ENCODE measurements around the gene ZFP62. TPM values are rescaled to one million over a fixed set of nuclear protein-coding genes. Genes with fewer than 3 reads are reported as not detected.

The ZFP62 gene
- total RNA-seq, 1 experiment from 2014 or later, result 34.4 TPM

DNA sequence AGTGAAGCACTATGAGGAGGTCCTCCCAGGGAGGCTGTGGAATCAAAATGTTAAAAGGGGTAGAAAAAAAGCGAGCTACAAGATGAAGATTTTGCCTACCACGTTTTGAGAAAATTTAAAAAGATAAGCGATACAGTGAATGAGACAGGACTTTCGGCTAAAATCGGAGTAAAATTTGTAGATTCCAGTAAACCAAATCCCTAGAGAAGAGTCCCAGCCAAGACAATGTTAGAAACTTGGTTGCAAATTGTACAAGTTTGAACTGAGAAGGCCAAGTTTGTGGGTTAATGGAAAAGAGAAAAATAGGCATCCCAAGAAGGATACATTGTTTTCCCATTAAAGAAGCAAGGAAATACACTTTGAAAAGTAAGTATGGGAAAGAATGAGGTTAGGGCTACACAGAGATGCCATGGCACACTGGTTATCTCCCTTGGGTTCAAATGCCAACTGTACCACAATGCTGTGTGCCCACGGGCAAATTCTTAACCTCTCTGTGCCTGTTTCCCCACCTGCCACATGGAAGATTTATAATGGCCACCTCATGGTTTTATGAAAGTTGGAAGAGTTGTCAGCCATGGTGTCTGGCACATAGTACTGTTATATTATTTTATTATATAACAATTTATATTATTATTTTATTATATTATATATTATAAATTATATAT, 42.3 kb downstream of the ZFP62 start:
- H3K27ac Mint-ChIP-seq (ENCODE audit: unreplicated experiment), result no peak overlapping the region
- intact Hi-C loops (cut with micrococcal nuclease; ENCODE audit: unreplicated experiment), result loop anchor here (10.0 kb wide), 1 partner anchor 366 kb away; no protein-coding TSS in a partner anchor
- H3K36me3 Mint-ChIP-seq (ENCODE audit: insufficient read depth, unreplicated experiment), result no peaks in the 10 kb centered on the region
- H3K9me3 Mint-ChIP-seq (ENCODE audit: unreplicated experiment), result no peaks in the 10 kb centered on the region
- H3K4me3 Mint-ChIP-seq (ENCODE audit: unreplicated experiment), result no peak overlapping the region
- no TSS peak for BruUV-seq (replicated peaks)
- POLR2A ChIA-PET, result interaction anchor here (0.8 kb wide), 1 partner anchor 42 kb away, joined by 10 read pairs; no protein-coding TSS in a partner anchor
- peaks cover 21% of the 10 kb centered on the region for H3K4me1 Mint-ChIP-seq (ENCODE audit: low read depth, unreplicated experiment)
- no peak for DNase-seq
- Histone ChIP-seq H3K36me3 (ENCODE audit: control insufficient read depth, insufficient read depth, low read length) (peaks cover 1% of the 10 kb centered on the region; the same call in 1 of the 2 replicates), H3K4me1 (peaks cover 34% of the 10 kb centered on the region), H3K4me3 (ENCODE audit: low read depth, low read length) (no peak overlapping the region), H3K27me3 (replicated peaks; ENCODE audit: control insufficient read depth, insufficient read depth, low read length) (no peaks in the 10 kb centered on the region), H3K9me3 (no peaks in the 10 kb centered on the region)
- H3K27me3 Mint-ChIP-seq (ENCODE audit: insufficient read depth, unreplicated experiment), result no peaks in the 10 kb centered on the region
- CTCF ChIA-PET, result no interaction called here
- TF ChIP-seq, protein P1, sequence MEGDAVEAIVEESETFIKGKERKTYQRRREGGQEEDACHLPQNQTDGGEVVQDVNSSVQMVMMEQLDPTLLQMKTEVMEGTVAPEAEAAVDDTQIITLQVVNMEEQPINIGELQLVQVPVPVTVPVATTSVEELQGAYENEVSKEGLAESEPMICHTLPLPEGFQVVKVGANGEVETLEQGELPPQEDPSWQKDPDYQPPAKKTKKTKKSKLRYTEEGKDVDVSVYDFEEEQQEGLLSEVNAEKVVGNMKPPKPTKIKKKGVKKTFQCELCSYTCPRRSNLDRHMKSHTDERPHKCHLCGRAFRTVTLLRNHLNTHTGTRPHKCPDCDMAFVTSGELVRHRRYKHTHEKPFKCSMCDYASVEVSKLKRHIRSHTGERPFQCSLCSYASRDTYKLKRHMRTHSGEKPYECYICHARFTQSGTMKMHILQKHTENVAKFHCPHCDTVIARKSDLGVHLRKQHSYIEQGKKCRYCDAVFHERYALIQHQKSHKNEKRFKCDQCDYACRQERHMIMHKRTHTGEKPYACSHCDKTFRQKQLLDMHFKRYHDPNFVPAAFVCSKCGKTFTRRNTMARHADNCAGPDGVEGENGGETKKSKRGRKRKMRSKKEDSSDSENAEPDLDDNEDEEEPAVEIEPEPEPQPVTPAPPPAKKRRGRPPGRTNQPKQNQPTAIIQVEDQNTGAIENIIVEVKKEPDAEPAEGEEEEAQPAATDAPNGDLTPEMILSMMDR (IDR thresholded peaks at IDR 0.05; ENCODE audit: insufficient read depth in 1 of 2, low read depth in 1 of 2, low read length in 1 of 2, severe bottlenecking in 1 of 2, unreplicated experiment in 1 of 2), result no peak

DNA sequence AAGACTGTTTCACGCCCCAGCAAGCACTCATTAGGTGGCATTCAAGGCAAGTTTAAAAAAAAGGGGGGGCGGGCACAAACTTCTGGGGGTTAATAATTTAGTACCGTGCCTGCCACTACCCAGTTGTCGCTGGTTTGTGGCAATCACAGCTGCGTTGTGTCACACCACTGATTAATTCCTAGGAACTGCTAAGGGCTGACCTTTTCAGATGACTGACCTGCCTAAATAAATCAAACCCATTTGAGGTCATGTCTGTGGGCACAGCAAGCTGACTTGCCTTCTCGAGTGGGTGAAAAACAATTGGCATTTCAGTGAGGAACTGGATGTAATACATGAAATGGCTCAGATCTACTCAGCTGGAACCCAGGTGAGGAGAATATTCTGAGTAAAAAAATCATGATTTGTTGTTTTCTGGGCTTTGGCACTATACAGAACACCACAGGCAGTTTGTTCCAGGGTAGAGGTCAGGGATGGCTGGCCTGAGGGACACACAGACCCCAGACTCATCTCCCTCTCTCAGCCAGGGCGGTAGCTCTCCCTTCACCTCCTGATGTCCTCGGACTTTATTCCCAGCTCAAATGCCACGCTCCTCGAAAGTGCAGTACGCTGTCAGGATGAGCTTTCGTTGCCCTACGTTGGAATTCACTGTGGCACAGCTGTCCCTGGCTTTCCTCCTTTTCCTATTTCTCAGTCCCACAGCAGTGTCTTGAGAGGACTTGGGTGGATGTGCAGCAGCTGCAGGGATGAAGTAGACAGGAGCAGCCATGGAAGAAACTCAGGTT, 43.0 kb downstream of the ZFP62 start:
- no peaks in the 10 kb centered on the region for H3K9me3 Mint-ChIP-seq (ENCODE audit: unreplicated experiment)
- peaks cover 33% of the 10 kb centered on the region for H3K4me1 ChIP-seq
- no peak overlapping the region for H3K4me3 Mint-ChIP-seq (ENCODE audit: unreplicated experiment)
- no peaks in the 10 kb centered on the region for H3K9me3 ChIP-seq
- POLR2A ChIA-PET, result interaction anchor here (0.8 to 1.1 kb wide), 2 partner anchors 13 to 42 kb away, joined by 4 to 10 read pairs; no protein-coding TSS in a partner anchor
- no peaks in the 10 kb centered on the region for H3K27me3 ChIP-seq (replicated peaks; ENCODE audit: control insufficient read depth, insufficient read depth, low read length)
- peaks cover 27% of the 10 kb centered on the region for H3K4me1 Mint-ChIP-seq (ENCODE audit: low read depth, unreplicated experiment)
- TF ChIP-seq, protein P1 (IDR thresholded peaks at IDR 0.05; ENCODE audit: insufficient read depth in 1 of 2, low read depth in 1 of 2, low read length in 1 of 2, severe bottlenecking in 1 of 2, unreplicated experiment in 1 of 2), result no peak
- H3K27me3 Mint-ChIP-seq (ENCODE audit: insufficient read depth, unreplicated experiment), result no peaks in the 10 kb centered on the region
- no peak overlapping the region for H3K4me3 ChIP-seq (ENCODE audit: low read depth, low read length)
- DNase-seq, result no peak
- CTCF ChIA-PET, result no interaction called here
- BruUV-seq (replicated peaks), result no TSS peak
- intact Hi-C loops (cut with micrococcal nuclease; ENCODE audit: unreplicated experiment), result loop anchor here (10.0 kb wide), 1 partner anchor 367 kb away; no protein-coding TSS in a partner anchor
- no peak overlapping the region for H3K27ac Mint-ChIP-seq (ENCODE audit: unreplicated experiment)
- H3K36me3 ChIP-seq (ENCODE audit: control insufficient read depth, insufficient read depth, low read length), result peaks cover 1% of the 10 kb centered on the region; the same call in 1 of the 2 replicates
- H3K36me3 Mint-ChIP-seq (ENCODE audit: insufficient read depth, unreplicated experiment), result no peaks in the 10 kb centered on the region

Data from Caco-2 (cell line).